IMR-90 (cell line): Measurements from ENCODE around the gene MIER3. TPM values are rescaled to one million over a fixed set of nuclear protein-coding genes. Genes with fewer than 3 reads are reported as not detected.

Source experiments
- ATAC-seq: fragments of 200-7000 bp; cut with Tn5 transposase; 2 replicates; pipeline ENCODE4 v1.9.1; 2020; ENCODE audit warnings: low read depth, mild to moderate bottlenecking, moderate library complexity
- BruUV-seq: library from RNA; stranded (reverse); fragments of 400-500 nt; replicated peaks from 2 replicates; lab custom pipeline; 2021; lab: Mats Ljungman, UMichigan
- CTCF ChIA-PET: fragments of 300-600 bp; formaldehyde crosslinking; extraction: SDS; loops from one replicate; lab custom pipeline; 2021; ENCODE audit warnings: antibody characterized with exemption; lab: Yijun Ruan, JAX
- POLR2A ChIA-PET: fragments of 300-600 bp; sonication (Branson Sonifier 250); formaldehyde crosslinking; loops from one replicate; lab custom pipeline; 2022; ENCODE audit warnings: antibody characterized with exemption; ENCODE audit not compliant: unreplicated experiment; lab: Charles Lee
- DNase-seq: peaks from one replicate; pipeline ENCODE4 v3.0.0; 2013
- H2AFZ ChIP-seq: replicated peaks from 2 replicates; pipeline ENCODE3; 2013; ENCODE audit warnings: low read length, mild to moderate bottlenecking; ENCODE audit not compliant: poor library complexity
- H2AK5ac ChIP-seq: 2 replicates; pipeline ENCODE4 v1.6.1; 2013; ENCODE audit warnings: low read depth, low read length, inconsistent platforms
- H2AK9ac ChIP-seq: replicated peaks from 2 replicates; pipeline ENCODE3; 2013; ENCODE audit warnings: mild to moderate bottlenecking, low read depth, low read length, moderate library complexity; ENCODE audit not compliant: poor library complexity
- H2BK120ac ChIP-seq: 2 replicates; pipeline ENCODE4 v1.6.1; 2013; ENCODE audit warnings: low read depth, low read length, inconsistent platforms
- H2BK15ac ChIP-seq: 3 replicates; pipeline ENCODE4 v1.6.1; 2013; ENCODE audit warnings: low read depth, low read length, inconsistent platforms
- H2BK20ac ChIP-seq: 2 replicates; pipeline ENCODE4 v1.6.1; 2013; ENCODE audit warnings: low read depth, mild to moderate bottlenecking, inconsistent platforms, low read length, moderate library complexity
- H2BK5ac ChIP-seq: 2 replicates; pipeline ENCODE4 v1.6.1; 2013; ENCODE audit warnings: mild to moderate bottlenecking, low read depth, low read length, inconsistent platforms; ENCODE audit not compliant: poor library complexity, severe bottlenecking
- H3K14ac ChIP-seq: replicated peaks from 2 replicates; pipeline ENCODE4 v1.6.1; 2013; ENCODE audit warnings: low read depth, low read length, inconsistent platforms
- H3K18ac ChIP-seq: 2 replicates; pipeline ENCODE4 v1.6.1; 2013; ENCODE audit warnings: low read depth, low read length, control low read depth
- H3K23ac ChIP-seq: 2 replicates; pipeline ENCODE4 v1.6.1; 2013; ENCODE audit warnings: low read depth, low read length, inconsistent platforms
- H3K27ac ChIP-seq: 2 replicates; pipeline ENCODE4 v1.5.1; 2013; ENCODE audit warnings: mild to moderate bottlenecking, control low read depth, low read length; ENCODE audit not compliant: insufficient read depth
- H3K27me3 ChIP-seq: 2 replicates; pipeline ENCODE4 v1.6.1; 2013; ENCODE audit warnings: low read length; ENCODE audit not compliant: control insufficient read depth, insufficient read depth
- H3K36me3 ChIP-seq: 2 replicates; pipeline ENCODE4 v1.6.1; 2013; ENCODE audit warnings: low read length, mixed read lengths; ENCODE audit not compliant: control insufficient read depth, insufficient read depth
- H3K4ac ChIP-seq: 2 replicates; pipeline ENCODE4 v1.6.1; 2013; ENCODE audit warnings: low read depth, low read length, inconsistent platforms
- H3K4me1 ChIP-seq: 2 replicates; pipeline ENCODE4 v1.6.1; 2013; ENCODE audit warnings: low read length, mixed read lengths; ENCODE audit not compliant: control insufficient read depth, insufficient read depth
- H3K4me2 ChIP-seq: 2 replicates; pipeline ENCODE4 v1.6.1; 2013; ENCODE audit warnings: low read depth, mild to moderate bottlenecking, control low read depth, low read length, moderate library complexity
- H3K4me3 ChIP-seq: 2 replicates; pipeline ENCODE4 v1.5.1; 2013; ENCODE audit warnings: low read depth, mild to moderate bottlenecking, control low read depth, low read length, moderate library complexity; ENCODE audit not compliant: insufficient read depth
- H3K56ac ChIP-seq: 2 replicates; pipeline ENCODE4 v1.6.1; 2013; ENCODE audit warnings: low read length, inconsistent platforms; ENCODE audit not compliant: insufficient read depth; ENCODE audit errors: extremely low read depth
- H3K79me1 ChIP-seq, 2 experiments: 2 replicates each; pipeline ENCODE4 v1.6.1; 2013; ENCODE audit warnings: low read length in 2 of 2, inconsistent platforms in 1 of 2, low read depth in 1 of 2
- H3K9ac ChIP-seq: 2 replicates; pipeline ENCODE4 v1.6.1; 2013; ENCODE audit warnings: low read depth, low read length, control low read depth
- H3K9me1 ChIP-seq: 2 replicates; pipeline ENCODE4 v1.6.1; 2013; ENCODE audit warnings: low read length, inconsistent platforms; ENCODE audit not compliant: insufficient read depth
- H3K9me3 ChIP-seq: 2 replicates; pipeline ENCODE4 v1.6.1; 2013; ENCODE audit warnings: low read length; ENCODE audit not compliant: control insufficient read depth, insufficient read depth
- H4K20me1 ChIP-seq: 2 replicates; pipeline ENCODE4 v1.6.1; 2013; ENCODE audit warnings: low read length, inconsistent platforms; ENCODE audit not compliant: insufficient read depth
- H4K5ac ChIP-seq: 2 replicates; pipeline ENCODE4 v1.6.1; 2013; ENCODE audit warnings: mild to moderate bottlenecking, low read depth, low read length, control low read depth
- H4K8ac ChIP-seq, 2 experiments: 2 replicates each; pipeline ENCODE4 v1.6.1; 2013; ENCODE audit warnings: low read depth in 2 of 2, low read length in 2 of 2, control low read depth in 1 of 2, inconsistent platforms in 1 of 2
- H4K91ac ChIP-seq: 2 replicates; pipeline ENCODE4 v1.6.1; 2013; ENCODE audit warnings: low read depth, low read length, inconsistent platforms; ENCODE audit not compliant: insufficient read depth
- BHLHE40 ChIP-seq: fragments of 150-350 bp; IDR thresholded peaks from 2 replicates; pipeline ENCODE4 v1.6.1; 2016; ENCODE audit warnings: mild to moderate bottlenecking, low read depth, low read length
- CEBPB ChIP-seq: IDR thresholded peaks from 2 replicates; pipeline ENCODE4 v1.6.1; 2012; ENCODE audit warnings: low read depth, low read length, improper control_type of control experiment
- FOS ChIP-seq: fragments of 150-350 bp; IDR thresholded peaks from 2 replicates; pipeline ENCODE4 v1.6.1; 2016; ENCODE audit warnings: low read depth, low read length
- MXI1 ChIP-seq: IDR thresholded peaks from 2 replicates; pipeline ENCODE4 v1.6.1; 2012; ENCODE audit warnings: low read depth, mild to moderate bottlenecking, low read length, moderate library complexity, borderline replicate concordance
- WGBS, 2 experiments: methylation state at CpG; one replicate each; pipeline versions ENCODE4 v1.1.5 to v1.1.7; 2013; ENCODE audit warnings: missing lambda C conversion rate in 2 of 2; ENCODE audit not compliant: insufficient read length in 1 of 2; ENCODE audit errors: extremely low coverage in 2 of 2; 5-methylcytosine and 5-hydroxymethylcytosine counted together
- dilution Hi-C: fragments of 300-500 bp; cut with HindIII; formaldehyde crosslinking; loops from one replicate; pipeline ENCODE4 v1.14.3; 2018; ENCODE audit warnings: low sequenced_read_pairs; ENCODE audit not compliant: unreplicated experiment
- in situ Hi-C: fragments of 300-500 bp; cut with MboI; formaldehyde crosslinking; loops from 3 replicates; pipeline ENCODE4 v1.14.3; 2019; ENCODE audit warnings: low sequenced_read_pairs, inconsistent platforms, mixed read lengths
- intact Hi-C: fragments of 100-400 bp; cut with micrococcal nuclease; formaldehyde crosslinking; loops from 2 replicates; pipeline ENCODE4 v1.10.0; 2022
- polyA plus RNA-seq, 3 experiments: library from polyadenylated mRNA; depleted of rRNA; stranded (reverse); fragments of >200 nt; gene quantifications; 2 replicates each; pipeline ENCODE4 v1.2.3, GENCODE V29; 2012; ENCODE audit warnings: low replicate concordance in 1 of 3
- total RNA-seq: library from RNA; depleted of rRNA; stranded (reverse); fragments of >200 nt; gene quantifications from 2 replicates; pipeline ENCODE4 v1.2.3, GENCODE V29; 2012
- TF ChIP-seq, protein P1 (sequence below): conservative IDR thresholded peaks from 2 replicates; pipeline ENCODE4 v1.5.1; 2012; ENCODE audit warnings: mild to moderate bottlenecking, low read depth, low read length, improper control_type of control experiment
- TF ChIP-seq, protein P2 (sequence below): fragments of 150-350 bp; IDR thresholded peaks from 2 replicates; pipeline ENCODE4 v1.6.1; 2016; ENCODE audit warnings: low read depth, mild to moderate bottlenecking, low read length, moderate library complexity, borderline replicate concordance
- TF ChIP-seq, protein P3 (sequence below): fragments of 150-350 bp; IDR thresholded peaks from 2 replicates; pipeline ENCODE4 v1.6.1; 2017; ENCODE audit warnings: mild to moderate bottlenecking, antibody characterized with exemption, low read length, low read depth

The MIER3 gene
- total and polyA plus RNA-seq, 2 of the 4 experiments (the other 2 are of a cell fraction), result 6.4 to 22.9 TPM

DNA sequence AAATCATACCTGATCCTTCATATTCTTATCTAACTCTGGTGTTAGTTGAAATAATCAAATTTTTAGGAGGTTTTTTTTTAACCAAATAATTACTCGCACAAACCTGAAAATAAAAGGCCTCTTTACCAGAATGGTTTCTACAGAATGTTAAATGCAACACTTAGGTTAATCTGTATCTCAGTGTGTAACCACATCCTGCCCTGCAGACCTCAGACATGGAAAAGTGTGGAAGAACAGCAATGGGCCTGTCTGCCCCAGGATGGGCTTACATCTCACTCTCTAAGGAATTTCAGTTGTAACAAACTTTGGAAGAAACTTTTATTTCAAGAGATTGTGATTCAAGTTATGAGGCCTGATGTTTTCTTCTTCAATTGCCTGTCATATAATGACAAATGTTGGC, 32.5 kb upstream of the MIER3 start:
- H2AFZ ChIP-seq, result no peak overlapping the region
- no peak overlapping the region for H3K27ac ChIP-seq
- no peak overlapping the region for H3K4ac ChIP-seq
- no peak overlapping the region for H2BK5ac ChIP-seq
- H3K9me1 ChIP-seq, result no peaks in the 10 kb centered on the region
- H2BK15ac ChIP-seq, result no peak overlapping the region
- no peak overlapping the region for H3K9ac ChIP-seq
- intact Hi-C loops, result no loop called here
- no peak overlapping the region for H4K5ac ChIP-seq
- no peak overlapping the region for H3K4me3 ChIP-seq
- no peak overlapping the region for H2AK5ac ChIP-seq
- H3K23ac ChIP-seq, result no peak overlapping the region
- dilution Hi-C loops, result no loop called here
- no peak overlapping the region for H2AK9ac ChIP-seq
- H3K79me1 ChIP-seq, result no peaks in the 10 kb centered on the region
- H3K9me3 ChIP-seq, result no peaks in the 10 kb centered on the region
- H2BK20ac ChIP-seq, result no peak overlapping the region
- peaks cover 14% of the 10 kb centered on the region for H3K27me3 ChIP-seq
- no TSS peak for BruUV-seq
- H3K36me3 ChIP-seq, result no peaks in the 10 kb centered on the region
- no peak for ATAC-seq
- no CpG with 5 or more reads among the region's 1 CpG for WGBS, 2 experiments
- H4K91ac ChIP-seq, result no peak overlapping the region
- no peak for TF ChIP-seq CEBPB
- TF ChIP-seq, protein P1, sequence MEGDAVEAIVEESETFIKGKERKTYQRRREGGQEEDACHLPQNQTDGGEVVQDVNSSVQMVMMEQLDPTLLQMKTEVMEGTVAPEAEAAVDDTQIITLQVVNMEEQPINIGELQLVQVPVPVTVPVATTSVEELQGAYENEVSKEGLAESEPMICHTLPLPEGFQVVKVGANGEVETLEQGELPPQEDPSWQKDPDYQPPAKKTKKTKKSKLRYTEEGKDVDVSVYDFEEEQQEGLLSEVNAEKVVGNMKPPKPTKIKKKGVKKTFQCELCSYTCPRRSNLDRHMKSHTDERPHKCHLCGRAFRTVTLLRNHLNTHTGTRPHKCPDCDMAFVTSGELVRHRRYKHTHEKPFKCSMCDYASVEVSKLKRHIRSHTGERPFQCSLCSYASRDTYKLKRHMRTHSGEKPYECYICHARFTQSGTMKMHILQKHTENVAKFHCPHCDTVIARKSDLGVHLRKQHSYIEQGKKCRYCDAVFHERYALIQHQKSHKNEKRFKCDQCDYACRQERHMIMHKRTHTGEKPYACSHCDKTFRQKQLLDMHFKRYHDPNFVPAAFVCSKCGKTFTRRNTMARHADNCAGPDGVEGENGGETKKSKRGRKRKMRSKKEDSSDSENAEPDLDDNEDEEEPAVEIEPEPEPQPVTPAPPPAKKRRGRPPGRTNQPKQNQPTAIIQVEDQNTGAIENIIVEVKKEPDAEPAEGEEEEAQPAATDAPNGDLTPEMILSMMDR, result no peak
- no peak for TF ChIP-seq FOS
- TF ChIP-seq, protein P2, sequence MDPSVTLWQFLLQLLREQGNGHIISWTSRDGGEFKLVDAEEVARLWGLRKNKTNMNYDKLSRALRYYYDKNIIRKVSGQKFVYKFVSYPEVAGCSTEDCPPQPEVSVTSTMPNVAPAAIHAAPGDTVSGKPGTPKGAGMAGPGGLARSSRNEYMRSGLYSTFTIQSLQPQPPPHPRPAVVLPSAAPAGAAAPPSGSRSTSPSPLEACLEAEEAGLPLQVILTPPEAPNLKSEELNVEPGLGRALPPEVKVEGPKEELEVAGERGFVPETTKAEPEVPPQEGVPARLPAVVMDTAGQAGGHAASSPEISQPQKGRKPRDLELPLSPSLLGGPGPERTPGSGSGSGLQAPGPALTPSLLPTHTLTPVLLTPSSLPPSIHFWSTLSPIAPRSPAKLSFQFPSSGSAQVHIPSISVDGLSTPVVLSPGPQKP, result no peak
- TF ChIP-seq, protein P3, sequence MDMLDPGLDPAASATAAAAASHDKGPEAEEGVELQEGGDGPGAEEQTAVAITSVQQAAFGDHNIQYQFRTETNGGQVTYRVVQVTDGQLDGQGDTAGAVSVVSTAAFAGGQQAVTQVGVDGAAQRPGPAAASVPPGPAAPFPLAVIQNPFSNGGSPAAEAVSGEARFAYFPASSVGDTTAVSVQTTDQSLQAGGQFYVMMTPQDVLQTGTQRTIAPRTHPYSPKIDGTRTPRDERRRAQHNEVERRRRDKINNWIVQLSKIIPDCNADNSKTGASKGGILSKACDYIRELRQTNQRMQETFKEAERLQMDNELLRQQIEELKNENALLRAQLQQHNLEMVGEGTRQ, result no peak
- TF ChIP-seq BHLHE40, result no peak
- TF ChIP-seq MXI1, result no peak
- no peak overlapping the region for H3K4me2 ChIP-seq
- DNase-seq, result no peak
- in situ Hi-C loops, result no loop called here
- no peak overlapping the region for H3K56ac ChIP-seq
- H3K4me1 ChIP-seq, result no peaks in the 10 kb centered on the region
- no peak overlapping the region for H3K18ac ChIP-seq
- H2BK120ac ChIP-seq, result no peak overlapping the region
- H4K20me1 ChIP-seq, result no peaks in the 10 kb centered on the region
- ChIA-PET POLR2A (no interaction called here), CTCF (interaction anchor here (0.8 kb wide), 1 partner anchor 98 kb away, joined by 4 read pairs; no protein-coding TSS in a partner anchor)
- no peak overlapping the region for H3K14ac ChIP-seq
- no peak overlapping the region for H4K8ac ChIP-seq
